ENCODE measurements around the gene FXYD6. TPM values are rescaled to one million over a fixed set of nuclear protein-coding genes. Genes with fewer than 3 reads are reported as not detected.
A peak's percentile ranks its signal among the peaks of the same experiment; 100 is the strongest.

The FXYD6 gene
- total and polyA plus RNA-seq, 3 donors from 2014 or later = 186 to 439 (median 191) TPM

DNA sequence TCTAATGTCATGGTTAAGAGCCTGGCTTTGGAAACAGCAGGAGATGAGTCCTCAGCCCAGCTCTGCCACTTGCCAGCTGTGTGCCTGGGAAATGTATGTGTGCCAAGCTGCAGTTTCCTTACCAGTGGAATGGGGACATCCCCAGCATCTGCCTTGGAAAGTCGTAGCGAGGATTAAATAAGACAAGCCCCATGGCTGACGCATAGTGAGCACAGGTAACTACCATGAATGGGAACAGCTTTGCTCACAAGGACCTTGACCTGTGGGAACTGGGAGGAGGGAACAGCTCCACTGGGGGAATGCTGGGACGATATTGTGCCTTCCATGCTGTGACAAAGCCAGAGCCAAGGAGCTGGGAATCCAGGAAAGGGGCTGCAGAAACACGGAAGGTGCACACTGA is 76.8 kb downstream of the FXYD6 start:
- H3K27me3 ChIP-seq = no peaks in the 10 kb centered on the region
- H3K4me1 ChIP-seq = peaks cover 11% of the 10 kb centered on the region
- H3K9me3 ChIP-seq = no peaks in the 10 kb centered on the region
- DNase-seq = no peak
- no peaks in the 10 kb centered on the region for H3K36me3 ChIP-seq (ENCODE audit: low read depth, missing control alignments)
- intact Hi-C loops (cut with DNase I; ENCODE audit: low total_unique reads) = loop anchor here (10.0 kb wide), 1 partner anchor 255 kb away; no protein-coding TSS in a partner anchor
- TF ChIP-seq POLR2A (IDR thresholded peaks at IDR 0.05) = no peak
- no peak for TF ChIP-seq CTCF (IDR thresholded peaks at IDR 0.05)
- H3K4me3 ChIP-seq = no peak overlapping the region
- H3K27ac ChIP-seq = no peak overlapping the region
- WGBS, 2 donors = 69 to 84% methylated on average over 5 of the region's 5 CpGs

- H3K27me3 ChIP-seq = no peaks in the 10 kb centered on the region
These were observed 79.5 kb downstream of the FXYD6 start, which contains the start of gene DSCAML1 for GRCh38 chr11:117796872-117797529. DSCAML1 (minus strand) TSS chr11:117797216; CDS start chr11:117797079, 137 bp downstream.

GRCh38 chr11:117796456-117796871 is 80.0 kb downstream of the FXYD6 start:
- 0 to 3% methylated on average over 9 to 31 of the region's 35 CpGs for WGBS, 2 donors
- intact Hi-C loops (cut with DNase I; ENCODE audit: low total_unique reads) = no loop called here
- no peak for DNase-seq
- no peaks in the 10 kb centered on the region for H3K36me3 ChIP-seq (ENCODE audit: low read depth, missing control alignments)
- H3K27me3 ChIP-seq = no peaks in the 10 kb centered on the region
- peak overlapping the region; percentile 15 to 41 for H3K4me3 ChIP-seq
- H3K27ac ChIP-seq = no peak overlapping the region
- peaks cover 11% of the 10 kb centered on the region for H3K4me1 ChIP-seq
- H3K9me3 ChIP-seq = no peaks in the 10 kb centered on the region
- TF ChIP-seq CTCF (IDR thresholded peaks at IDR 0.05) = no peak
- no peak for TF ChIP-seq POLR2A (IDR thresholded peaks at IDR 0.05)

More at GRCh38 chr11:117796872-117797529, 79.5 kb downstream of the FXYD6 start, which contains the start of gene DSCAML1:
- 5 to 7% methylated on average over 5 to 49 of the region's 66 CpGs for WGBS, 2 donors
- DNase-seq = peak; percentile 33
- TF ChIP-seq CTCF (IDR thresholded peaks at IDR 0.05) (no peak), POLR2A (IDR thresholded peaks at IDR 0.05) (no peak)
- no peaks in the 10 kb centered on the region for H3K9me3 ChIP-seq
- H3K4me3 ChIP-seq = peak within 1 kb of the TSS; percentile 15 to 41
- no peak within 1 kb of the TSS for H3K27ac ChIP-seq
- intact Hi-C loops (cut with DNase I; ENCODE audit: low total_unique reads) = no loop called here
- no peaks in the 10 kb centered on the region for H3K36me3 ChIP-seq (ENCODE audit: low read depth, missing control alignments)
- peaks cover 11% of the 10 kb centered on the region for H3K4me1 ChIP-seq

- intact Hi-C loops (cut with DNase I; ENCODE audit: low total_unique reads) = no loop called here
- no peak overlapping the region for H3K27ac ChIP-seq
- peaks cover 11% of the 10 kb centered on the region for H3K4me1 ChIP-seq
- H3K4me3 ChIP-seq = peak overlapping the region in 1 of 2 donors; percentile 41
- no peaks in the 10 kb centered on the region for H3K9me3 ChIP-seq
- TF ChIP-seq CTCF (IDR thresholded peaks at IDR 0.05) = no peak
- TF ChIP-seq POLR2A (IDR thresholded peaks at IDR 0.05) = no peak
- 12 to 18% methylated on average over 29 to 51 of the region's 53 CpGs for WGBS, 2 donors
- H3K36me3 ChIP-seq (ENCODE audit: low read depth, missing control alignments) = no peaks in the 10 kb centered on the region
- DNase-seq = no peak
- H3K27me3 ChIP-seq = no peaks in the 10 kb centered on the region
These were observed 80.6 kb downstream of the FXYD6 start for GRCh38 chr11:117795638-117796455.

Data from testis (tissue), 3 donors.